PC-3 (cell line): ENCODE data around the gene NELFA. TPM values are rescaled to one million over a fixed set of nuclear protein-coding genes. Genes with fewer than 3 reads are reported as not detected.

Experiments used
- ATAC-seq: fragments of 200-7000 bp; cut with Tn5 transposase; 2 replicates; pipeline ENCODE4 v1.9.1; 2020; ENCODE audit warnings: mild to moderate bottlenecking, moderate library complexity
- BruUV-seq: library from RNA; stranded (reverse); fragments of 400-500 nt; replicated peaks from 2 replicates; lab custom pipeline; 2021; lab: Mats Ljungman, UMichigan
- CTCF ChIA-PET: fragments of 300-600 bp; sonication (Branson Sonifier 250); formaldehyde crosslinking; loops from one replicate; lab custom pipeline; 2022; ENCODE audit warnings: antibody characterized with exemption; lab: Charles Lee
- POLR2A ChIA-PET: fragments of 300-600 bp; sonication (Branson Sonifier 250); formaldehyde crosslinking; loops from one replicate; lab custom pipeline; 2022; ENCODE audit warnings: antibody characterized with exemption; ENCODE audit not compliant: unreplicated experiment; lab: Charles Lee
- DNase-seq: peaks from one replicate; pipeline ENCODE4 v3.0.0-alpha.2; 2015
- H2AFZ ChIP-seq: fragments of 300-600 bp; sonication (generic); 2 replicates; pipeline ENCODE4 v1.6.0; 2016; ENCODE audit warnings: antibody characterized with exemption, low read length
- H3F3A ChIP-seq: fragments of 300-600 bp; sonication (generic); one replicate; pipeline ENCODE4 v1.6.0; 2017; ENCODE audit warnings: antibody characterized with exemption, low read length, control low read depth, mild to moderate bottlenecking; ENCODE audit not compliant: unreplicated experiment
- H3K27ac ChIP-seq: fragments of 300-600 bp; sonication (generic); 2 replicates; pipeline ENCODE4 v1.5.1; 2016; ENCODE audit warnings: mild to moderate bottlenecking, low read length
- H3K27me3 ChIP-seq: fragments of 300-600 bp; sonication (generic); 2 replicates; pipeline ENCODE4 v1.6.1; 2016; ENCODE audit warnings: low read length, mixed read lengths
- H3K36me3 ChIP-seq: fragments of 300-600 bp; sonication (generic); 2 replicates; pipeline ENCODE4 v1.6.1; 2016; ENCODE audit warnings: low read depth, mixed run types, low read length, mixed read lengths
- H3K4me1 ChIP-seq: fragments of 300-600 bp; sonication (generic); 2 replicates; pipeline ENCODE4 v1.5.1; 2016; ENCODE audit warnings: low read length; ENCODE audit not compliant: insufficient read depth
- H3K4me2 ChIP-seq: fragments of 300-600 bp; sonication (generic); 2 replicates; pipeline ENCODE4 v1.6.0; 2016; ENCODE audit warnings: low read length
- H3K4me3 ChIP-seq: fragments of 300-600 bp; sonication (generic); 2 replicates; pipeline ENCODE4 v1.5.1; 2016; ENCODE audit warnings: mild to moderate bottlenecking, low read length, mixed read lengths
- H3K79me2 ChIP-seq: fragments of 300-600 bp; sonication (generic); 2 replicates; pipeline ENCODE4 v1.6.1; 2017; ENCODE audit warnings: low read length, mixed read lengths
- H3K9ac ChIP-seq: fragments of 300-600 bp; sonication (generic); 2 replicates; pipeline ENCODE4 v1.6.0; 2016; ENCODE audit warnings: mild to moderate bottlenecking, low read length
- H3K9me2 ChIP-seq: fragments of 300-600 bp; sonication (generic); replicated peaks from 2 replicates; pipeline ENCODE4 v1.6.1; 2016; ENCODE audit warnings: mixed run types, low read length, mixed read lengths
- H3K9me3 ChIP-seq: fragments of 300-600 bp; sonication (generic); 2 replicates; pipeline ENCODE4 v1.6.1; 2016; ENCODE audit warnings: low read length, mixed read lengths
- H4K20me1 ChIP-seq: fragments of 300-600 bp; sonication (generic); 2 replicates; pipeline ENCODE4 v1.6.1; 2016; ENCODE audit warnings: low read length, mixed read lengths
- EZH2 ChIP-seq: fragments of 300-600 bp; sonication (generic); IDR thresholded peaks from one replicate; pipeline ENCODE4 v1.6.1; 2017; ENCODE audit warnings: antibody characterized with exemption, mild to moderate bottlenecking, low read length; ENCODE audit not compliant: unreplicated experiment
- EZH2phosphoT487 ChIP-seq: fragments of 300-600 bp; sonication (generic); IDR thresholded peaks from 2 replicates; pipeline ENCODE4 v1.6.1; 2018; ENCODE audit warnings: mild to moderate bottlenecking, antibody characterized with exemption, low read length, borderline replicate concordance
- intact Hi-C: fragments of 100-400 bp; cut with micrococcal nuclease; formaldehyde crosslinking; loops from 2 replicates; pipeline ENCODE4 v1.9.0; 2023
- total RNA-seq: library from RNA; depleted of rRNA; stranded (reverse); fragments of >200 nt; gene quantifications from 2 replicates; pipeline ENCODE4 v1.2.3, GENCODE V29; 2014
- TF ChIP-seq, protein P1 (sequence below): fragments of 300-600 bp; sonication (generic); conservative IDR thresholded peaks from 2 replicates; pipeline ENCODE4 v1.5.1; 2017; ENCODE audit warnings: antibody characterized with exemption, low read depth, mild to moderate bottlenecking, low read length

Gene NELFA
- total RNA-seq, 1 experiment from 2014 or later, result 30.0 TPM

DNA sequence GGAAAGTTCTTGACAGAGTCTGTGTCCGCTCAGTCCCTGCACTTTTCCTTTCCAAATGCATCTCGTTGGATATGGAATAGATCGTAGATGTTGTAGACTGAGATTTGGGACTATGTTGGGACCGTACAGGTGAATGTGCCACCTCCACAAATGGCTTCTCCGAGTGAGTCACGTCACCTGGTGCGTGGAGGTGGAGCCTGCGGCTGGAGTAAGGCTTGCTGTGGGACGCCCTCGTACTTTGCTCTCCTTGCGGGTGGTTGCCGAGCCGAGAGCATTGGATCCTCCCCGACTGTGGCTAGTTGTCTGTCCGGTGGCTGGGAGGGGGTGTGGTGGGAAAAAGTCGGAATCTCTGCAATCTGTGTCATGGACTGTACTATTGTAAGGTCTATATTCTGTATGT is 60.5 kb downstream of the NELFA start:
- ATAC-seq (no peak), DNase-seq (no peak)
- Histone ChIP-seq H3K36me3 (peaks cover 18% of the 10 kb centered on the region; the same call in 1 of the 2 replicates), H3K27me3 (no peaks in the 10 kb centered on the region), H3K27ac (no peak overlapping the region), H3K4me1 (no peaks in the 10 kb centered on the region), H3K4me2 (no peak overlapping the region), H2AFZ (no peak overlapping the region), H3K9me2 (no peaks in the 10 kb centered on the region), H3K79me2 (no peaks in the 10 kb centered on the region), H4K20me1 (no peaks in the 10 kb centered on the region), H3K9me3 (no peaks in the 10 kb centered on the region), H3K9ac (no peak overlapping the region), H3K4me3 (no peak overlapping the region), H3F3A (no peaks in the 10 kb centered on the region)
- no TSS peak for BruUV-seq
- ChIA-PET POLR2A (no interaction called here), CTCF (interaction anchor here (0.5 kb wide), 1 partner anchor 180 kb away, joined by 5 read pairs; no protein-coding TSS in a partner anchor)
- intact Hi-C loops, result no loop called here
- TF ChIP-seq EZH2 (no peak), EZH2phosphoT487 (no peak)
- TF ChIP-seq, protein P1, sequence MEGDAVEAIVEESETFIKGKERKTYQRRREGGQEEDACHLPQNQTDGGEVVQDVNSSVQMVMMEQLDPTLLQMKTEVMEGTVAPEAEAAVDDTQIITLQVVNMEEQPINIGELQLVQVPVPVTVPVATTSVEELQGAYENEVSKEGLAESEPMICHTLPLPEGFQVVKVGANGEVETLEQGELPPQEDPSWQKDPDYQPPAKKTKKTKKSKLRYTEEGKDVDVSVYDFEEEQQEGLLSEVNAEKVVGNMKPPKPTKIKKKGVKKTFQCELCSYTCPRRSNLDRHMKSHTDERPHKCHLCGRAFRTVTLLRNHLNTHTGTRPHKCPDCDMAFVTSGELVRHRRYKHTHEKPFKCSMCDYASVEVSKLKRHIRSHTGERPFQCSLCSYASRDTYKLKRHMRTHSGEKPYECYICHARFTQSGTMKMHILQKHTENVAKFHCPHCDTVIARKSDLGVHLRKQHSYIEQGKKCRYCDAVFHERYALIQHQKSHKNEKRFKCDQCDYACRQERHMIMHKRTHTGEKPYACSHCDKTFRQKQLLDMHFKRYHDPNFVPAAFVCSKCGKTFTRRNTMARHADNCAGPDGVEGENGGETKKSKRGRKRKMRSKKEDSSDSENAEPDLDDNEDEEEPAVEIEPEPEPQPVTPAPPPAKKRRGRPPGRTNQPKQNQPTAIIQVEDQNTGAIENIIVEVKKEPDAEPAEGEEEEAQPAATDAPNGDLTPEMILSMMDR, result no peak

DNA sequence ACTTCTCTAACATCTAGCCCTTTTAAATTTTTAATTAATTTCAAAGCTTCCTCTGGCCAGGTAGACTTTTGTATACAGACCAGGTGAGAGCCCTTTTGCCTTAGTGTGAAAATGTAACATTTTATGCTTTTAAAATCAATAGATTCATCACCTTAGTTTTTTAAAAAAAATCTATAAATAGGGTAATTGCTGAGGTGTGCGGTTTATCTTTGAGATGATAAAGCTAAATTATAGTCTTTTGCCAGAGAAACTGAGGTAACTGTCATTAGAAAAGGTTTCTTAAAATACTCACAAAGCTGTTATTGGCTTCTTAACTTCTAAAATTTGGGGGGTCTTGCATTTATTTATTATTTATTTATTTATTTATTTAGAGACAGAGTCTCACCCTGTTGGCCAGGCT is 62.9 kb downstream of the NELFA start:
- H3K79me2 ChIP-seq, result peaks cover under 1% of the 10 kb centered on the region; the same call in 1 of the 2 replicates
- BruUV-seq, result no TSS peak

More for the DNA sequence above, 62.9 kb downstream of the NELFA start:
- Histone ChIP-seq H3K9ac (no peak overlapping the region), H3K27ac (no peak overlapping the region), H3K4me1 (peaks cover 4% of the 10 kb centered on the region), H3F3A (no peaks in the 10 kb centered on the region), H3K9me3 (no peaks in the 10 kb centered on the region), H3K9me2 (no peaks in the 10 kb centered on the region), H3K36me3 (peaks cover 36% of the 10 kb centered on the region), H2AFZ (no peak overlapping the region), H4K20me1 (no peaks in the 10 kb centered on the region), H3K27me3 (no peaks in the 10 kb centered on the region), H3K4me3 (no peak overlapping the region), H3K4me2 (no peak overlapping the region)
- POLR2A ChIA-PET, result no interaction called here
- TF ChIP-seq EZH2phosphoT487 (no peak), EZH2 (no peak)
- TF ChIP-seq, protein P1, result no peak
- intact Hi-C loops, result no loop called here
- CTCF ChIA-PET, result no interaction called here
- DNase-seq (no peak), ATAC-seq (no peak)
